GM19324 (cell line): Measurements from ENCODE around the gene UQCC2.

Experiments
- ATAC-seq: cut with Tn5 transposase; IDR thresholded peaks from one replicate; pipeline ENCODE4 v1.9.1; 2021; ENCODE audit warnings: mild to moderate bottlenecking, moderate library complexity; ENCODE audit not compliant: unreplicated experiment, low FRiP score

Gene UQCC2

GRCh38 chr6:33693186-33694105 is 18.1 kb downstream of the UQCC2 start:
- ATAC-seq, result no peak

GRCh38 chr6:33692760-33693158 is 18.7 kb downstream of the UQCC2 start:
- no peak for ATAC-seq

- ATAC-seq, result no peak
These were observed 19.3 kb downstream of the UQCC2 start for GRCh38 chr6:33692078-33692759.

GRCh38 chr6:33691456-33692077 is 19.9 kb downstream of the UQCC2 start:
- ATAC-seq, result no peak

DNA sequence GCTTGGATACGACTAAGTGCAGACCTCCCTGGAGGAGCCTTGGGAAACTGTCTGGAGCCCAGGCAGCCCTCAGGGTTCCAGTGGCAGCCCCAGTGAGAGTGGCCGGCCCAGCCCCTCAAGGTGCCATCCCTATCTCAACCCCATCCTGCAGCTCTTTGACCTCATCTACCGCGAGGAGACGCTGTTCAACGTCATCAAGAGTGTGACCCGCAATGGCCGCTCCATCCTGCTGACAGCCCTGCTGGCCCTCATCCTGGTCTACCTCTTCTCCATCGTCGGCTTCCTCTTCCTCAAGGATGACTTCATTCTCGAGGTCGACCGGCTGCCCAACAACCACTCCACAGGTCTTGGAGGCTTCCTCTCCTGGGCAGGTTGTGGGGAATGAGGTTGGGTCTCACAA is 20.7 kb downstream of the UQCC2 start:
- ATAC-seq, result no peak

GRCh38 chr6:33689879-33690278 is 21.6 kb downstream of the UQCC2 start:
- ATAC-seq, result no peak

DNA sequence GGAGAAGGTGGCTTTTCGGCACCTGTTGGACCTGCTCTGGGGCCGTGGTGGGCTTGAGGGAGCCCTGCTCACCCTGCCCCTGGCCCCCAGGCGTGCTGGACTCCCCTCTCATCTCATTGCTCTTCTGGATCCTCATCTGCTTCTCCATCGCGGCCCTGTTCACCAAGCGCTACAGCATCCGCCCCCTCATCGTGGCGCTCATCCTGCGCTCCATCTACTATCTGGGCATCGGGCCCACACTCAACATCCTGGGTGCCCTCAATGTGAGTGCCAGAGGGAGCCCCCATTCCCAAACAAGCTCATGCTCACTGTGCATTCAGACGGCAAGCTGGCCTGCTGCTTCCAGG is 22.4 kb downstream of the UQCC2 start:
- ATAC-seq, result no peak

GRCh38 chr6:33688451-33689147 is 22.9 kb downstream of the UQCC2 start:
- no peak for ATAC-seq

GRCh38 chr6:33688006-33688405 is 23.5 kb downstream of the UQCC2 start:
- no peak for ATAC-seq

- no peak for ATAC-seq
These were observed 24.2 kb downstream of the UQCC2 start for GRCh38 chr6:33686981-33687975.

GRCh38 chr6:33686225-33686924 is 25.1 kb downstream of the UQCC2 start:
- ATAC-seq, result no peak

- no peak for ATAC-seq
These were observed 25.9 kb downstream of the UQCC2 start for GRCh38 chr6:33685411-33686224.

GRCh38 chr6:33684983-33685382 is 26.5 kb downstream of the UQCC2 start:
- ATAC-seq, result no peak

- ATAC-seq, result no peak
These were observed 27.0 kb downstream of the UQCC2 start for GRCh38 chr6:33684428-33684896.

DNA sequence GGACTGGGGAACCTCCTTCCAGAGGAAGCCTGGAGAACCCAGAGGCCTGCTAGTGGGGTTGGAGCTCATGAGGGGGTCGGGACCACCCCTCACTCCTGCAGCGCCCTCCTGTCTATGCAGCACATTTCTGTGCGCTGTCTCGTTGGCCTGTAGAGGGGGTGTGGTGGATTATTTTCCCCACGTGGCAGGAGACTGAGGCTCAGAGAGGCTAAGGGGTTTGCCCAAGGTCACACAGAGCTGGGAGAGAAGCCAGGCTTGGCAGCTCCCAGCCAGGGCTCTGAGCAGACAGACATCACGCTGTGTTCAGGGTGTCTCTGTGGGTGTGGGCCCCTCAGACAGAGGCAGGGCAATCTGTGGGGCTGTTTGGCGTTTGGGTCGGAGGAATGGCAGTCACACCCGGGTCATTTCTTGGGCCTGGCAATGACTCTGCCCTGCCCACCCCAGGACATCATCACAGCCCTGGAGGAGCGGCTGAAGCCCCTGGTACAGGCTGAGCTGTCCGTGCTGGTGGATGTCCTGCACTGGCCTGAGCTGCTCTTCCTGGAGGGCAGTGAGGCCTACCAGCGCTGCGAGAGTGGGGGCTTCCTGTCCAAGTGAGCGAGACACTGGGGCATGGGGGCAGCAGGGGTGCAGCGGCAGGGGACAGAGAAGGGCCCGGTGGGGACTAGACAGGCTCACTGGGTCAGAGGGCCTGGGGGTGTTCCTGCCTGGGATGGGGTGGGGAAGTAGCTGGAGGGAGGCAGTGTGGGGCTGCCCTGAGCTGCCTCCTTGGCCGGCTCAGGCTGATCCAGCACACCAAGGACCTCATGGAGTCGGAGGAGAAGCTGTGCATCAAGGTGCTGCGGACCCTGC is 27.7 kb downstream of the UQCC2 start:
- no peak for ATAC-seq

DNA sequence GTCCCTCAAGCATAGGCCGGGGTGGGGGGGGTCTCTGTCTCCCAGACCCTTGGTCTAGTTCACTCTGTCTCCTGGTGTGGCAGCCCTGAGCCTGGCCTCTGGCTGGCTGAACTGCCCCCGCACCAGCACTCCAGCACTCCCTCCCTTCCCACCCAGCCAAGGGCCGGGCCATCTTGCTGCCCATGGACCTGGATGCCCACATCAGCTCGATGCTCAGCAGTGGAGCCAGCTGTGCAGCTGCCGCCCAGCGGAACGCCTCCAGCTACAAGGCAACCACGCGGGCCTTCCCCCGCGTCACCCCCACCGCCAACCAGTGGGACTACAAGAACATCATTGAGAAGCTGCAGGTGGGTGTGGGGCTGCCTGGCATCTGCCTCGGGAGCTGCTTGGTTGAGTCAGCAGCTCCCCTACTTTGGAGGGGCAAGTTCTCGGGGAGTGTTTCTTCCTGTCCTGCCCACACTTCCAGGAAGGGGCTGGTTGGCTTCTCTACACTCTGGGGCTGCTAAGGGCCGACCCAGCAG is 28.4 kb downstream of the UQCC2 start:
- no peak for ATAC-seq

GRCh38 chr6:33682341-33682740 is 29.2 kb downstream of the UQCC2 start:
- ATAC-seq, result no peak
